K562 (cell line): ENCODE measurements around the gene NPAS3. TPM values are rescaled to one million over a fixed set of nuclear protein-coding genes. Genes with fewer than 3 reads are reported as not detected.

Source experiments
- ATAC-seq: fragments of 200-7000 bp; cut with Tn5 transposase; 3 replicates; pipeline ENCODE4 v1.9.1; 2020; ENCODE audit warnings: moderate library complexity
- BruUV-seq: library from RNA; stranded (reverse); fragments of 400-500 nt; replicated peaks from 2 replicates; lab custom pipeline; 2021; lab: Mats Ljungman, UMichigan
- CTCF ChIA-PET: fragments of 300-600 bp; formaldehyde crosslinking; extraction: SDS; loops from one replicate; lab custom pipeline; 2021; ENCODE audit warnings: low intra/inter-chr PET ratio; lab: Yijun Ruan, JAX
- POLR2A ChIA-PET: fragments of 300-600, 350-650 bp; sonication (Branson Sonifier 250); formaldehyde crosslinking; extraction: SDS; loops from one replicate; lab custom pipeline; 2021; ENCODE audit warnings: antibody characterized with exemption, inconsistent platforms; lab: Yijun Ruan, JAX
- DNase-seq, 4 experiments: peaks; one replicate each; pipeline versions ENCODE4 v3.0.0 to v3.0.0-alpha.2; 2011 to 2018; ENCODE audit warnings: low spot score in 3 of 4, mixed read lengths in 3 of 4; ENCODE audit errors: extremely low read depth in 1 of 4
- FAIRE-seq: peaks from 2 replicates; lab custom pipeline; 2011; peaks lifted over from hg19 to GRCh38; lab: Jason Lieb, UNC
- H2AFZ ChIP-seq: 2 replicates; pipeline ENCODE4 v1.6.0; 2011; ENCODE audit warnings: low read depth, low read length, control low read depth, inconsistent platforms
- H3K27ac ChIP-seq: fragments of 200-600 bp; 3 replicates; pipeline ENCODE4 v1.8.0; 2011; ENCODE audit warnings: low read depth, mild to moderate bottlenecking, control low read depth, inconsistent platforms, low read length, moderate library complexity, mixed read lengths; ENCODE audit errors: extremely low read depth
- H3K27me3 ChIP-seq, 2 experiments: fragments of 300-600 bp in 1 of 2; 2 replicates in 1 of 2; 3 replicates in 1 of 2; pipeline versions ENCODE4 v1.6.0 to v1.8.0; 2011; ENCODE audit warnings: inconsistent platforms in 2 of 2, low read length in 2 of 2, mild to moderate bottlenecking in 1 of 2, mixed read lengths in 1 of 2, moderate library complexity in 1 of 2; ENCODE audit not compliant: control insufficient read depth in 2 of 2, insufficient read depth in 2 of 2
- H3K36me3 ChIP-seq: fragments of 300-600 bp; 3 replicates; pipeline ENCODE4 v1.8.0; 2011; ENCODE audit warnings: mild to moderate bottlenecking, low read length, inconsistent platforms; ENCODE audit not compliant: control insufficient read depth, insufficient read depth
- H3K4me1 ChIP-seq, 2 experiments: fragments of 200-600 bp in 1 of 2; replicated peaks in 1 of 2; 2 replicates in 1 of 2; 3 replicates in 1 of 2; pipeline versions ENCODE4 v1.5.1 to v1.8.0; 2011; ENCODE audit warnings: inconsistent platforms in 2 of 2, low read length in 2 of 2, mild to moderate bottlenecking in 1 of 2, mixed read lengths in 1 of 2, moderate library complexity in 1 of 2; ENCODE audit not compliant: control insufficient read depth in 2 of 2, insufficient read depth in 2 of 2
- H3K4me2 ChIP-seq: 2 replicates; pipeline ENCODE4 v1.6.1; 2011; ENCODE audit warnings: low read length, control low read depth, inconsistent platforms, mixed read lengths; ENCODE audit not compliant: insufficient read depth
- H3K4me3 ChIP-seq: fragments of 200-600 bp; sonication (generic), shearing (Covaris generic); 2 replicates; pipeline ENCODE4 v1.5.1; 2016; ENCODE audit warnings: control low read depth, inconsistent platforms
- H3K79me2 ChIP-seq: fragments of 200-600 bp; 3 replicates; pipeline ENCODE4 v1.8.0; 2011; ENCODE audit warnings: low read length, inconsistent platforms; ENCODE audit not compliant: control insufficient read depth, insufficient read depth
- H3K9ac ChIP-seq, 2 experiments: 2 replicates each; pipeline versions ENCODE4 v1.6.0 to v1.6.1; 2011; ENCODE audit warnings: low read depth in 2 of 2, low read length in 2 of 2, control low read depth in 1 of 2, inconsistent platforms in 1 of 2, mild to moderate bottlenecking in 1 of 2, mixed read lengths in 1 of 2; ENCODE audit not compliant: insufficient read depth in 1 of 2
- H3K9me1 ChIP-seq: one replicate; pipeline ENCODE4 v1.6.0; 2011; ENCODE audit warnings: inconsistent platforms, mild to moderate bottlenecking, low read length, moderate library complexity; ENCODE audit not compliant: control insufficient read depth, insufficient read depth
- H3K9me3 ChIP-seq: replicated peaks from 2 replicates; pipeline ENCODE4 v1.5.1; 2011; ENCODE audit warnings: low read depth, low read length, inconsistent platforms; ENCODE audit not compliant: control insufficient read depth, insufficient read depth
- H4K20me1 ChIP-seq: replicated peaks from 2 replicates; pipeline ENCODE4 v1.6.1; 2011; ENCODE audit warnings: low read length, inconsistent platforms, mixed read lengths; ENCODE audit not compliant: control insufficient read depth, insufficient read depth
- BCOR ChIP-seq: fragments of 450-650 bp; IDR thresholded peaks from 2 replicates; pipeline ENCODE4 v1.6.1; 2016
- FOSL1 ChIP-seq: fragments of 200-800 bp; sonication (Bioruptor generic); conservative IDR thresholded peaks from 2 replicates; pipeline ENCODE4 v1.6.1; 2016; ENCODE audit warnings: missing genetic modification characterization, missing compliant biosample characterization
- FOXJ2 ChIP-seq: fragments of 200-800 bp; sonication (Bioruptor generic); IDR thresholded peaks from 2 replicates; pipeline ENCODE4 v1.6.1; 2016; ENCODE audit warnings: missing genetic modification characterization, missing compliant biosample characterization
- PHB2 ChIP-seq: fragments of 450-650 bp; IDR thresholded peaks from 2 replicates; pipeline ENCODE4 v1.6.1; 2017; ENCODE audit warnings: low read depth
- RBM25 ChIP-seq: fragments of 200-400 bp; formaldehyde crosslinking; IDR thresholded peaks from 2 replicates; pipeline ENCODE4 v1.6.1; 2018; ENCODE audit warnings: low read length, low read depth, moderate library complexity; ENCODE audit not compliant: severe bottlenecking
- SPI1 ChIP-seq: IDR thresholded peaks from 2 replicates; pipeline ENCODE4 v1.6.1; 2011; ENCODE audit warnings: low read depth, low read length, control low read depth, borderline replicate concordance
- ZNF41 ChIP-seq: fragments of 250-450 bp; sonication (Bioruptor Pico); conservative IDR thresholded peaks from 2 replicates; pipeline ENCODE4 v1.4.0; 2020; ENCODE audit warnings: mild to moderate bottlenecking
- WGBS: fragments of 100-300 bp; shearing (Covaris generic); methylation state at CpG from one replicate; pipeline ENCODE4 v1.1.6; 2016; ENCODE audit warnings: low coverage, mixed read lengths; ENCODE audit not compliant: insufficient coverage; ENCODE audit errors: missing lambda C conversion rate; 5-methylcytosine and 5-hydroxymethylcytosine counted together
- in situ Hi-C: fragments of 300-500 bp; cut with MboI; formaldehyde crosslinking; loops from 4 replicates; pipeline ENCODE4 v1.15.0; 2018; ENCODE audit warnings: inconsistent platforms, mixed read lengths
- intact Hi-C: fragments of 100-400 bp; cut with micrococcal nuclease; formaldehyde crosslinking; loops from 2 replicates; pipeline ENCODE4 v1.14.2; 2022
- polyA plus RNA-seq, 8 experiments: library from polyadenylated mRNA; depleted of rRNA in 4 of 8; stranded (reverse) in 5 of 8; unstranded in 3 of 8; fragments of >200 nt; fragmentation: Nextera tagmentation in 2 of 8; fragmentation: Illumina TruSeq in 1 of 8; extraction: Ambion mirVana in 2 of 8; extraction: Trizol in 1 of 8; gene quantifications; 2 replicates each; pipeline versions ENCODE4 v1.2.1 to v1.2.3, GENCODE V29; 2011 to 2014; ENCODE audit warnings: inconsistent platforms in 1 of 8, missing spikeins in 1 of 8
- total RNA-seq, 7 experiments: library from RNA; depleted of rRNA in 6 of 7; stranded (reverse); fragments of >200 nt in 6 of 7; fragmentation: Illumina TruSeq in 2 of 7; extraction: Trizol in 2 of 7; gene quantifications; 2 replicates each; pipeline versions ENCODE4 v1.2.1 to v1.2.3, GENCODE V29; 2011 to 2021; ENCODE audit warnings: low replicate concordance in 1 of 7

NPAS3 gene
- total and polyA plus RNA-seq, 9 of the 15 experiments (the other 6 are each of a cell fraction or from before 2014, with no cell fraction given): 0.04 TPM; not detected in 8

DNA sequence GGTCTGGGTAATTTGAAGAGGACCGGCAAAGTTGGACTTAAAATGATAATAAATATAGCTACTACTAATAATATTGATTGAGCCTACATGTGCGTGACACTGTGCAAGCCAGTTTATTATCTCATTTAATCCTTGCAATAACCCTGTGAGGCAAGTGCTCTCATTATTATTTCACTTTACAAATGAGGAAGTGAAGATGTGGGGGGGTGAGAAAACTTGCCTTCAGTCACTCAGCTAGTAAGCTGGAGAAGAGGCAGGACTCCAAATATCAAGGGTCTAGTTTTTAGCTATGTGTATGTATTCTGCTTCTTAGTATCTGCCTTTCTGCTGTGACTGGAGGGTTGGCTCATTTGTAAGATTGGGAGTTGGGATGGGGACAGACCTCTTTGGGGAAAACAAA is 39.2 kb downstream of the NPAS3 start:
- BruUV-seq: no TSS peak
- ChIA-PET CTCF (no interaction called here), POLR2A (no interaction called here)
- in situ Hi-C loops: no loop called here
- intact Hi-C loops: no loop called here
- Histone ChIP-seq H3K4me2 (no peak overlapping the region), H3K4me3 (no peak overlapping the region), H3K27ac (no peak overlapping the region), H3K4me1 (no peaks in the 10 kb centered on the region), H2AFZ (no peak overlapping the region), H3K9me1 (no peaks in the 10 kb centered on the region), H3K79me2 (no peaks in the 10 kb centered on the region), H3K9me3 (no peaks in the 10 kb centered on the region), H4K20me1 (no peaks in the 10 kb centered on the region), H3K27me3 (no peaks in the 10 kb centered on the region), H3K9ac (no peak overlapping the region), H3K36me3 (no peaks in the 10 kb centered on the region)
- TF ChIP-seq FOXJ2 (tag): no peak
- TF ChIP-seq FOSL1 (tag): no peak
- TF ChIP-seq SPI1: peak; percentile 61; the same call in 1 of the 2 replicates
- TF ChIP-seq ZNF41 (CRISPR knock-in tag): no peak
- FAIRE-seq: no peak
- WGBS: 0% methylated on average over 2 of the region's 2 CpGs
- no peak for ATAC-seq
- DNase-seq: no peak

DNA sequence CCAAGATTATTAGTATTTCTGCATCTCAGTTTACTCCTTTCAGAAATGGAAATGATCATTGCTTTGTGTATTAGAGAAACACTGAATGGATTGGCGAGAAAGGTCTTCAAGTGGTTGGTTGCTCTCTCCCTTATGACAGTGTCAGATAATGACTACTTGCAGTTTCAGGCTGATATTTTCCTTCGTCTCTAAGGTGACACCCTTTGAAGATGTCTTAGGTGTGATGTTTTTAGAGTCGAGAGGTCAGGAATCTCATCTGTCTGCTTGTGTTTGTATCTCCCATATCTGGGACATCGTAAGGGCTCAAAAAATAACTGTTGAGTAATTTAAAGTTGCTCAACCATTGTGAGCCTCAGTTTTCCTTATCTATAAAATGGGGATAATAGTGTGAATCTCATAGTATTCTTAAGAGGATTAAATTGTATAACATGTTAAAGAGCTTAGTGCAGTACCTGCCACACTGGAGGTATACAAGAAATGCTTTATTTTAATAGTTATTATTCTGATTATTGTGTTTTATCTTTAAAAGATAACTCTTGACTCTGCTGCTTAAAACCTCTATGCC is 40.1 kb downstream of the NPAS3 start:
- no peak for FAIRE-seq
- TF ChIP-seq BCOR (0 out of 2 replicates have a peak, but pooled peaks have one; percentile 19), RBM25 (peak; percentile 54), PHB2 (no peak)
- TF ChIP-seq, all 486 proteins: peak for 2
- no peaks in the 10 kb centered on the region for H3K36me3 ChIP-seq
- no peaks in the 10 kb centered on the region for H4K20me1 ChIP-seq
- no peaks in the 10 kb centered on the region for H3K79me2 ChIP-seq
- H2AFZ ChIP-seq: no peak overlapping the region
- ATAC-seq (no peak), DNase-seq (no peak)
- no peak overlapping the region for H3K4me2 ChIP-seq
- no peaks in the 10 kb centered on the region for H3K9me3 ChIP-seq
- no peak overlapping the region for H3K27ac ChIP-seq
- H3K9me1 ChIP-seq: no peaks in the 10 kb centered on the region
- no peak overlapping the region for H3K4me3 ChIP-seq
- ChIA-PET POLR2A (no interaction called here), CTCF (interaction anchor here (0.6 kb wide), 1 partner anchor 1418 kb away, joined by 4 read pairs; no protein-coding TSS in a partner anchor)
- no peak overlapping the region for H3K9ac ChIP-seq
- 2% methylated on average over 4 of the region's 4 CpGs for WGBS
- in situ Hi-C loops (no loop called here), intact Hi-C loops (no loop called here)
- no peaks in the 10 kb centered on the region for H3K4me1 ChIP-seq
- H3K27me3 ChIP-seq: no peaks in the 10 kb centered on the region
- BruUV-seq: no TSS peak
